Body of pancreas (tissue), 4 donors: ENCODE measurements around the gene AGTRAP. TPM values are rescaled to one million over a fixed set of nuclear protein-coding genes. Genes with fewer than 3 reads are reported as not detected.

Source experiments
- ATAC-seq: fragments of 150-250 bp; one replicate; pipeline ENCODE4 v1.9.1; 2016
- DNase-seq, 4 donors: peaks; one replicate each; pipeline ENCODE4 v3.0.0-alpha.2; 2019
- H3K27ac ChIP-seq, 4 donors: fragments of 200-600 bp; sonication (generic); 1 replicate in 3 of 4; 2 replicates in 1 of 4; pipeline versions ENCODE4 v1.5.1 to v1.6.1; 2016 to 2019; ENCODE audit warnings: mild to moderate bottlenecking in 1 of 4, mixed read lengths in 1 of 4, moderate library complexity in 1 of 4
- H3K27me3 ChIP-seq, 2 donors: fragments of 200-600 bp; sonication (generic); one replicate each; pipeline ENCODE4 v1.6.0; 2016; ENCODE audit warnings: mild to moderate bottlenecking in 1 of 2
- H3K36me3 ChIP-seq, 2 donors: fragments of 200-600 bp; sonication (generic); replicated peaks in 1 of 2; 2 replicates each; pipeline ENCODE4 v1.5.1; 2016; ENCODE audit warnings: low read depth in 2 of 2; ENCODE audit not compliant: insufficient read depth in 1 of 2
- H3K4me1 ChIP-seq: fragments of 200-600 bp; sonication (generic); one replicate; pipeline ENCODE4 v1.6.0; 2016
- H3K4me3 ChIP-seq, 2 donors: fragments of 200-600 bp; sonication (generic); 1 replicate in 1 of 2; 2 replicates in 1 of 2; pipeline ENCODE4 v1.5.1; 2016 to 2019
- H3K9me3 ChIP-seq, 3 donors: fragments of 200-600 bp; sonication (generic); 1 replicate in 2 of 3; 2 replicates in 1 of 3; pipeline ENCODE4 v1.5.1; 2016
- POLR2A ChIP-seq, 3 donors: fragments of 450-650 bp; IDR thresholded peaks; one replicate each; pipeline ENCODE4 v1.6.1; 2016; ENCODE audit warnings: antibody characterized with exemption in 3 of 3, mild to moderate bottlenecking in 2 of 3
- WGBS, 2 donors: methylation state at CpG; one replicate each; pipeline ENCODE4 v1.1.5; 2017; 5-methylcytosine and 5-hydroxymethylcytosine counted together
- intact Hi-C: fragments of 100-400 bp; cut with DNase I; formaldehyde crosslinking; loops from one replicate; pipeline ENCODE4 v1.15.1; 2023
- total RNA-seq, 2 donors: library from RNA; depleted of rRNA; stranded (reverse); fragments of >200 nt; gene quantifications; one replicate each; pipeline ENCODE4 v1.1.0, GENCODE V29; 2016
- TF ChIP-seq, protein P1 (sequence below), 7 experiments: fragments of 450-650 bp in 4 of 7; fragments of 200-600 bp in 3 of 7; sonication (generic) in 3 of 7; IDR thresholded peaks; one replicate each; pipeline ENCODE4 v1.5.1; 2016 to 2019; ENCODE audit warnings: antibody characterized with exemption in 7 of 7

The AGTRAP gene
- total RNA-seq, 2 donors from 2014 or later: 16.8 to 24.6 TPM

DNA sequence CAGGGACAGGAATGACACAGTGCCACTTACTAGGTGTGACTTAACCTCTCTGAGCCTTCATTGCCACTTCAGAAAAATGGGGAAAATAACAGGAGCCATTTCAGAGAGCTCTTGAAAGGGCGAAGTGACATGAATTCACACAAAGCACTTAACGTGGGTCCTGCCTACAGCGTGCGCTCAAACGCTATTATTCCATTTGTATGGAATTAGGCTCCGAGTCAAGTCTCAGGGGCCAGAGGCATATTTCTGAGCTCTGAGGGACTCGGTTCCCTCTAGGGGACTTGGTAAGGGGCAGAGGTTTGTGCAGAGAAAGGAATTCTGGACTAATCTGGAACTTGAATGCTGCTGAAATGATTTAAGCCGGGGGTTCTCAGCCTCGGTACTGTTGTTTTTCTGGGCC is 30.3 kb upstream of the AGTRAP start:
- Histone ChIP-seq H3K4me3 (no peak overlapping the region), H3K36me3 (no peaks in the 10 kb centered on the region), H3K9me3 (no peaks in the 10 kb centered on the region), H3K27me3 (peaks cover 0 to 6% of the 10 kb centered on the region in 2 donors), H3K27ac (no peak overlapping the region), H3K4me1 (peaks cover 10% of the 10 kb centered on the region)
- intact Hi-C loops: no loop called here
- TF ChIP-seq, protein P1, sequence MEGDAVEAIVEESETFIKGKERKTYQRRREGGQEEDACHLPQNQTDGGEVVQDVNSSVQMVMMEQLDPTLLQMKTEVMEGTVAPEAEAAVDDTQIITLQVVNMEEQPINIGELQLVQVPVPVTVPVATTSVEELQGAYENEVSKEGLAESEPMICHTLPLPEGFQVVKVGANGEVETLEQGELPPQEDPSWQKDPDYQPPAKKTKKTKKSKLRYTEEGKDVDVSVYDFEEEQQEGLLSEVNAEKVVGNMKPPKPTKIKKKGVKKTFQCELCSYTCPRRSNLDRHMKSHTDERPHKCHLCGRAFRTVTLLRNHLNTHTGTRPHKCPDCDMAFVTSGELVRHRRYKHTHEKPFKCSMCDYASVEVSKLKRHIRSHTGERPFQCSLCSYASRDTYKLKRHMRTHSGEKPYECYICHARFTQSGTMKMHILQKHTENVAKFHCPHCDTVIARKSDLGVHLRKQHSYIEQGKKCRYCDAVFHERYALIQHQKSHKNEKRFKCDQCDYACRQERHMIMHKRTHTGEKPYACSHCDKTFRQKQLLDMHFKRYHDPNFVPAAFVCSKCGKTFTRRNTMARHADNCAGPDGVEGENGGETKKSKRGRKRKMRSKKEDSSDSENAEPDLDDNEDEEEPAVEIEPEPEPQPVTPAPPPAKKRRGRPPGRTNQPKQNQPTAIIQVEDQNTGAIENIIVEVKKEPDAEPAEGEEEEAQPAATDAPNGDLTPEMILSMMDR (IDR thresholded peaks at IDR 0.05): no peak
- no peak for TF ChIP-seq POLR2A (IDR thresholded peaks at IDR 0.05)
- ATAC-seq (no peak), DNase-seq (no peak)
- WGBS, 2 donors: 81 to 85% methylated on average over 9 of the region's 9 CpGs

DNA sequence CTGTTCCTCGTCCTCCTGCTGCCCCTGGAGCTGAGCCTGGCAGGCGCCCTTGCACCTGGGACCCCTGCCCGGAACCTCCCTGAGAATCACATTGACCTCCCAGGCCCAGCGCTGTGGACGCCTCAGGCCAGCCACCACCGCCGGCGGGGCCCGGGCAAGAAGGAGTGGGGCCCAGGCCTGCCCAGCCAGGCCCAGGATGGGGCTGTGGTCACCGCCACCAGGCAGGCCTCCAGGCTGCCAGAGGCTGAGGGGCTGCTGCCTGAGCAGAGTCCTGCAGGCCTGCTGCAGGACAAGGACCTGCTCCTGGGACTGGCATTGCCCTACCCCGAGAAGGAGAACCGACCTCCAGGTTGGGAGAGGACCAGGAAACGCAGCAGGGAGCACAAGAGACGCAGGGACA is 29.6 kb upstream of the AGTRAP start:
- TF ChIP-seq POLR2A (IDR thresholded peaks at IDR 0.05): no peak
- TF ChIP-seq, protein P1 (IDR thresholded peaks at IDR 0.05): no peak
- no peak for DNase-seq
- Histone ChIP-seq H3K4me3 (no peak overlapping the region), H3K27me3 (peaks cover 0 to 5% of the 10 kb centered on the region in 2 donors), H3K27ac (no peak overlapping the region), H3K4me1 (peaks cover 10% of the 10 kb centered on the region), H3K36me3 (no peaks in the 10 kb centered on the region), H3K9me3 (no peaks in the 10 kb centered on the region)
- intact Hi-C loops: no loop called here
- no peak for ATAC-seq
- 77 to 92% methylated on average over 8 to 14 of the region's 14 CpGs for WGBS, 2 donors

DNA sequence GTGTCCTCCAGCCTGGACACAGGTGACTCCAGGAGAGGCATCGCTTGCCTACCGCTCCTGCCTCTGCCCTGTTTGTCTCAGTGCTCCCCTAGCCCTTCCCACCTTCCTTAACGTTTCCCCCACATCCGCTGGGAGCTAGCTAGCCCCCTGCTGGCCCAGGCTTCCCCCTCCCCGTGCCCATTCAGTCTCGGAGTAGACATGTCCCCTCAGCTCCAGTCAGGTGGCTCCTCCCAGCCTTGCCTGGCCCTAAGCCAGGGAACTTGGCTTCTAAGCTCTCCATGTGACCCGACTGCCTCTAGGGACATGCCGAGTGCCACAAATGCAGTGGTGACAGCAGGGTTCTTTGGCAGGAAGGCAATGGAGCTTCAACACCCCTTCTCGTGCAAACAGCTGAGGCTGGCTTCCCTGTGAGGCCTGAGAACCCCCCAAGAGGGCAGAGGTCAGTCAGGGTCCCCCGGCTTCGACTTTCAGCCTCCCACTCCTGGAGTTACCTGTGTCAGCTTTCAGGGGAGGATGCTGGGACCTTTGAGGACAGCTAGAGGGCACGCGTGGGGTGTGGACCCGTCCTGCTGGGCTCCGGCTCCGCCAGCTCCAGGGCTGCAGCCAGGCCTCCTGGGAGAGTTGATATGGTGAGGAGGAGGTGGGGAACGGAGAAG is 28.2 kb upstream of the AGTRAP start:
- Histone ChIP-seq H3K36me3 (no peaks in the 10 kb centered on the region), H3K27me3 (no peaks in the 10 kb centered on the region), H3K4me3 (no peak overlapping the region), H3K4me1 (peaks cover 10% of the 10 kb centered on the region), H3K9me3 (no peaks in the 10 kb centered on the region), H3K27ac (no peak overlapping the region)
- DNase-seq (peak; percentile 77 to 90 (median 86)), ATAC-seq (peak; percentile 83)
- intact Hi-C loops: no loop called here
- WGBS, 2 donors: 19 to 36% methylated on average over 13 to 17 of the region's 17 CpGs
- TF ChIP-seq POLR2A (IDR thresholded peaks at IDR 0.05): no peak
- TF ChIP-seq, protein P1 (IDR thresholded peaks at IDR 0.05): peak in 2 of 7 experiments; percentile 3 to 13

DNA sequence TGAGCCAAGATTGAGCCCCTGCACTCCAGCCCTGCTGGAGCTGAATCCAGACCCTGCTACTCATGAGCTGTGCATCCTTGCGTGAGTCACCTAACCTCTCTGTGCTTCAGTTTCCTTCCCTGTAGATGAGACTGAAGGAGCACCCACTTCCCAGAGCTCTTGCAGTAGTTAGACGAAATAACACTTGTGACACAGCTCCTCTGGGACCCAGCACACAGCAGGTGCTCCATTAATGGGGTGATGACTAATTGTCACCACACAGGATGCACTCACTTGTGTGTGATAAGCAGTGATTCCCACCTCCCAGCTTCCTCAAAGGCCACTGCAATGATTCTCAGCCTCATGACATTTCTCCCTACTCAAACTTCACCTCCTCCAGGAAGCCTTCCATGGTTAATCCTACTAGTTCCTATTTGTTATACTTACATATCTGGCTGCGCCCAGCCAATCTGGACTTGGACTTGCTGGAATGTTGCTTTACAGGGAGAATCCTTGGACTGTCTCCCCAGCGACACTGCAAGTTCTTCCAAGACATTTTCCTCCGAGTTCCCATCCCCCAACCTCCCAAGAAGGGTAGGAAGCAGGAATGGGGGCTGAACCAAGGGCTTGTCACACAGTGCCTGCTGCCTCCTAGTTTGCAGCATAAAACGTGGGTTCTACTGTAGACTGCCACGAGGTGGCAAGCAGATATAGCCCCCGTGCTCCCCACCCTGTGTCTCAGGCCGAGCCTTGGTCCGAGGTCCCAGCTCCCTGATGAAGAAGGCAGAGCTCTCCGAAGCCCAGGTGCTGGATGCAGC is 27.2 kb upstream of the AGTRAP start:
- WGBS, 2 donors: 77 to 78% methylated on average over 10 to 11 of the region's 11 CpGs
- ATAC-seq: no peak
- no peak overlapping the region for H3K4me3 ChIP-seq

More for the DNA sequence above, 27.2 kb upstream of the AGTRAP start:
- intact Hi-C loops: no loop called here
- Histone ChIP-seq H3K27ac (no peak overlapping the region), H3K9me3 (no peaks in the 10 kb centered on the region), H3K36me3 (no peaks in the 10 kb centered on the region), H3K27me3 (no peaks in the 10 kb centered on the region), H3K4me1 (peaks cover 10% of the 10 kb centered on the region)
- no peak for DNase-seq
- TF ChIP-seq, protein P1 (IDR thresholded peaks at IDR 0.05): no peak
- no peak for TF ChIP-seq POLR2A (IDR thresholded peaks at IDR 0.05)
